Measurements from ENCODE around the gene PRKN. TPM values are rescaled to one million over a fixed set of nuclear protein-coding genes. Genes with fewer than 3 reads are reported as not detected.
"Not testable (repeated sequence)": the region's sequence is repeated elsewhere in the genome, so short reads cannot be mapped to it uniquely, and the experiment has no call there.

PRKN gene
- total RNA-seq, 1 donor = 6.1 TPM

- not testable (repeated sequence) for H3K9me3 ChIP-seq (ENCODE audit: low read depth, low read length); H3K27me3 ChIP-seq (ENCODE audit: insufficient read depth, low read length); H3K4me3 ChIP-seq (ENCODE audit: low read length); H3K4me1 ChIP-seq (ENCODE audit: insufficient read depth, low read length)
Measured at GRCh38 chr6:161331402-161332081, 1396.0 kb downstream of the PRKN start.

- H3K4me1 ChIP-seq (ENCODE audit: insufficient read depth, low read length) = no peaks in the 10 kb centered on the region
- no peak overlapping the region for H3K4me3 ChIP-seq (ENCODE audit: low read length)
- H3K9me3 ChIP-seq (ENCODE audit: low read depth, low read length) = no peaks in the 10 kb centered on the region
- no peaks in the 10 kb centered on the region for H3K27me3 ChIP-seq (ENCODE audit: insufficient read depth, low read length)
Measured at GRCh38 chr6:161327360-161327953, 1400.1 kb downstream of the PRKN start.

- no peaks in the 10 kb centered on the region for H3K4me1 ChIP-seq (ENCODE audit: insufficient read depth, low read length)
- no peaks in the 10 kb centered on the region for H3K9me3 ChIP-seq (ENCODE audit: low read depth, low read length)
- no peaks in the 10 kb centered on the region for H3K27me3 ChIP-seq (ENCODE audit: insufficient read depth, low read length)
- H3K4me3 ChIP-seq (ENCODE audit: low read length) = no peak overlapping the region
Measured at GRCh38 chr6:161319231-161319630, 1408.3 kb downstream of the PRKN start.

- Histone ChIP-seq H3K4me1 (ENCODE audit: insufficient read depth, low read length) (no peaks in the 10 kb centered on the region), H3K27me3 (ENCODE audit: insufficient read depth, low read length) (no peaks in the 10 kb centered on the region), H3K9me3 (ENCODE audit: low read depth, low read length) (no peaks in the 10 kb centered on the region), H3K4me3 (ENCODE audit: low read length) (no peak overlapping the region)
Measured at GRCh38 chr6:161318456-161318855, 1409.1 kb downstream of the PRKN start.

GRCh38 chr6:161316531-161316930 is 1411.0 kb downstream of the PRKN start:
- Histone ChIP-seq H3K4me1 (ENCODE audit: insufficient read depth, low read length) (no peaks in the 10 kb centered on the region), H3K4me3 (ENCODE audit: low read length) (no peak overlapping the region), H3K9me3 (ENCODE audit: low read depth, low read length) (no peaks in the 10 kb centered on the region), H3K27me3 (ENCODE audit: insufficient read depth, low read length) (no peaks in the 10 kb centered on the region)

- H3K4me3 ChIP-seq (ENCODE audit: low read length) = not testable (repeated sequence)
Measured at GRCh38 chr6:161315246-161315917, 1412.2 kb downstream of the PRKN start.

GRCh38 chr6:161314541-161315245 is 1412.9 kb downstream of the PRKN start:
- H3K27me3 ChIP-seq (ENCODE audit: insufficient read depth, low read length); H3K4me3 ChIP-seq (ENCODE audit: low read length); H3K9me3 ChIP-seq (ENCODE audit: low read depth, low read length); H3K4me1 ChIP-seq (ENCODE audit: insufficient read depth, low read length): not testable (repeated sequence)

More at GRCh38 chr6:161315246-161315917, 1412.2 kb downstream of the PRKN start:
- not testable (repeated sequence) for H3K4me1 ChIP-seq (ENCODE audit: insufficient read depth, low read length); H3K27me3 ChIP-seq (ENCODE audit: insufficient read depth, low read length); H3K9me3 ChIP-seq (ENCODE audit: low read depth, low read length)

GRCh38 chr6:161313940-161314509 is 1413.5 kb downstream of the PRKN start:
- Histone ChIP-seq H3K4me3 (ENCODE audit: low read length) (no peak overlapping the region), H3K4me1 (ENCODE audit: insufficient read depth, low read length) (no peaks in the 10 kb centered on the region), H3K27me3 (ENCODE audit: insufficient read depth, low read length) (no peaks in the 10 kb centered on the region), H3K9me3 (ENCODE audit: low read depth, low read length) (no peaks in the 10 kb centered on the region)

GRCh38 chr6:161313475-161313874 is 1414.1 kb downstream of the PRKN start:
- H3K4me3 ChIP-seq (ENCODE audit: low read length); H3K4me1 ChIP-seq (ENCODE audit: insufficient read depth, low read length); H3K27me3 ChIP-seq (ENCODE audit: insufficient read depth, low read length); H3K9me3 ChIP-seq (ENCODE audit: low read depth, low read length): not testable (repeated sequence)

- not testable (repeated sequence) for H3K4me3 ChIP-seq (ENCODE audit: low read length); H3K4me1 ChIP-seq (ENCODE audit: insufficient read depth, low read length); H3K9me3 ChIP-seq (ENCODE audit: low read depth, low read length); H3K27me3 ChIP-seq (ENCODE audit: insufficient read depth, low read length)
Measured at GRCh38 chr6:161309774-161310173, 1417.8 kb downstream of the PRKN start.

- Histone ChIP-seq H3K27me3 (ENCODE audit: insufficient read depth, low read length) (no peaks in the 10 kb centered on the region), H3K4me3 (ENCODE audit: low read length) (no peak overlapping the region), H3K4me1 (ENCODE audit: insufficient read depth, low read length) (no peaks in the 10 kb centered on the region), H3K9me3 (ENCODE audit: low read depth, low read length) (no peaks in the 10 kb centered on the region)
Measured at GRCh38 chr6:161308075-161308655, 1419.4 kb downstream of the PRKN start.

- no peak overlapping the region for H3K4me3 ChIP-seq (ENCODE audit: low read length)
- no peaks in the 10 kb centered on the region for H3K4me1 ChIP-seq (ENCODE audit: insufficient read depth, low read length)
- H3K27me3 ChIP-seq (ENCODE audit: insufficient read depth, low read length) = no peaks in the 10 kb centered on the region
- no peaks in the 10 kb centered on the region for H3K9me3 ChIP-seq (ENCODE audit: low read depth, low read length)
Measured at GRCh38 chr6:161305860-161306259, 1421.7 kb downstream of the PRKN start.

- Histone ChIP-seq H3K27me3 (ENCODE audit: insufficient read depth, low read length) (no peaks in the 10 kb centered on the region), H3K4me3 (ENCODE audit: low read length) (no peak overlapping the region), H3K4me1 (ENCODE audit: insufficient read depth, low read length) (no peaks in the 10 kb centered on the region)
Measured at GRCh38 chr6:161303628-161304340, 1423.8 kb downstream of the PRKN start.

GRCh38 chr6:161302949-161303348 is 1424.6 kb downstream of the PRKN start:
- no peak overlapping the region for H3K4me3 ChIP-seq (ENCODE audit: low read length)

More at GRCh38 chr6:161303628-161304340, 1423.8 kb downstream of the PRKN start:
- no peaks in the 10 kb centered on the region for H3K9me3 ChIP-seq (ENCODE audit: low read depth, low read length)

More at GRCh38 chr6:161302949-161303348, 1424.6 kb downstream of the PRKN start:
- Histone ChIP-seq H3K4me1 (ENCODE audit: insufficient read depth, low read length) (no peaks in the 10 kb centered on the region), H3K9me3 (ENCODE audit: low read depth, low read length) (no peaks in the 10 kb centered on the region), H3K27me3 (ENCODE audit: insufficient read depth, low read length) (no peaks in the 10 kb centered on the region)
